HG03439 (cell line): ENCODE data around the gene INTS1.

ENCODE experiments used
- ATAC-seq: cut with Tn5 transposase; IDR thresholded peaks from one replicate; pipeline ENCODE4 v1.9.1; 2021; ENCODE audit warnings: mild to moderate bottlenecking, moderate library complexity; ENCODE audit not compliant: unreplicated experiment

INTS1 gene, protein sequence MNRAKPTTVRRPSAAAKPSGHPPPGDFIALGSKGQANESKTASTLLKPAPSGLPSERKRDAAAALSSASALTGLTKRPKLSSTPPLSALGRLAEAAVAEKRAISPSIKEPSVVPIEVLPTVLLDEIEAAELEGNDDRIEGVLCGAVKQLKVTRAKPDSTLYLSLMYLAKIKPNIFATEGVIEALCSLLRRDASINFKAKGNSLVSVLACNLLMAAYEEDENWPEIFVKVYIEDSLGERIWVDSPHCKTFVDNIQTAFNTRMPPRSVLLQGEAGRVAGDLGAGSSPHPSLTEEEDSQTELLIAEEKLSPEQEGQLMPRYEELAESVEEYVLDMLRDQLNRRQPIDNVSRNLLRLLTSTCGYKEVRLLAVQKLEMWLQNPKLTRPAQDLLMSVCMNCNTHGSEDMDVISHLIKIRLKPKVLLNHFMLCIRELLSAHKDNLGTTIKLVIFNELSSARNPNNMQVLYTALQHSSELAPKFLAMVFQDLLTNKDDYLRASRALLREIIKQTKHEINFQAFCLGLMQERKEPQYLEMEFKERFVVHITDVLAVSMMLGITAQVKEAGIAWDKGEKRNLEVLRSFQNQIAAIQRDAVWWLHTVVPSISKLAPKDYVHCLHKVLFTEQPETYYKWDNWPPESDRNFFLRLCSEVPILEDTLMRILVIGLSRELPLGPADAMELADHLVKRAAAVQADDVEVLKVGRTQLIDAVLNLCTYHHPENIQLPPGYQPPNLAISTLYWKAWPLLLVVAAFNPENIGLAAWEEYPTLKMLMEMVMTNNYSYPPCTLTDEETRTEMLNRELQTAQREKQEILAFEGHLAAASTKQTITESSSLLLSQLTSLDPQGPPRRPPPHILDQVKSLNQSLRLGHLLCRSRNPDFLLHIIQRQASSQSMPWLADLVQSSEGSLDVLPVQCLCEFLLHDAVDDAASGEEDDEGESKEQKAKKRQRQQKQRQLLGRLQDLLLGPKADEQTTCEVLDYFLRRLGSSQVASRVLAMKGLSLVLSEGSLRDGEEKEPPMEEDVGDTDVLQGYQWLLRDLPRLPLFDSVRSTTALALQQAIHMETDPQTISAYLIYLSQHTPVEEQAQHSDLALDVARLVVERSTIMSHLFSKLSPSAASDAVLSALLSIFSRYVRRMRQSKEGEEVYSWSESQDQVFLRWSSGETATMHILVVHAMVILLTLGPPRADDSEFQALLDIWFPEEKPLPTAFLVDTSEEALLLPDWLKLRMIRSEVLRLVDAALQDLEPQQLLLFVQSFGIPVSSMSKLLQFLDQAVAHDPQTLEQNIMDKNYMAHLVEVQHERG (N-terminal part only)

DNA sequence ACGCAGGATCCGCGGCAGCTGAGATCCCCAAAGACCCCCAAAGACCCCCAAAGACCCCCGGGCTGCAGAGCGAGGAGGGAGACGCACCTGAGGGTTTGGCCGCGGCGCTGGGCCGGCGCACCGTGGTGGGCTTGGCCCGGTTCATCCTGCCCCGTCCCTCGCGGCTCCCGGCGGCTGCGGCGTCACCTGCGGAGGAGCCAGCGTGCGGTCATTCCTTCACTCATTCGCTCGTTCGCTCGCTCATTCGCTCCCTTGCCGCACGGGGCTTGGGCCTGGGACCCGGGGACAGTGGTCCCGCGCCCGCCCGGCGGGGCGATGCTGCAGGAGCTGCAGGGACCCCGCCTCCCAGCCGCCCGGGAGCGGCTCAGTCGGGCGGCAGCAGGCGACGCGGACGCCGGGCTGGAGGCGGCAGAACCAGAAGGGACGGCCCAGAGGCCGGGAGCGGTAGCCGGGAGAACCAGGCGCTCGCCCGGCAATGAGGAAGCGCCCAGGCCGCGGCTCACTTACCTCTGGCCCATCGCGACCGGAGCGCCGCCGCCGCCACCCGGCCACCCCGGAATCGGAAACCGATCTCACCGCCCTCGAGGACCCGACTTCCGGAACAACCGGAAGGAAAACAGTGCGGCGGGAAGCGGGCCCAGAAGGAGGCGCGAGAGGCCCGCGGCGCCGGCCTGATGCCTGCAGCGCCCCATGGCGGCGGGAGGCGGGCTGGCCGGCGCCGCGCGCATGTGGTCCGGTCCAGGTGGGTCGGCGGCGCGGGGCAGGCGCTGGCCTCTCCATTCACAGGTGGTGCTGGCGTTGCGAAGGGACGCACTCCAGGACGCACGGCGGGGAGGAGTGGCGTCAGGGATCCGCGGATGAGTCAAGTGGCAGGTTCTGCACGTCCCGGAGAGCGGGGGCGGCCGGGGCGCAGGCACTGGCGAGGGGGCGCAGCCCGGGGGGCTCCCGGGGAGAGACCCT lies at the start of gene INTS1:
TSS of gene INTS1 (minus strand) at position 574 of the 960 bp plus-strand sequence. CDS start at position 145, 429 bp downstream.
- ATAC-seq, result peak; percentile 83

DNA sequence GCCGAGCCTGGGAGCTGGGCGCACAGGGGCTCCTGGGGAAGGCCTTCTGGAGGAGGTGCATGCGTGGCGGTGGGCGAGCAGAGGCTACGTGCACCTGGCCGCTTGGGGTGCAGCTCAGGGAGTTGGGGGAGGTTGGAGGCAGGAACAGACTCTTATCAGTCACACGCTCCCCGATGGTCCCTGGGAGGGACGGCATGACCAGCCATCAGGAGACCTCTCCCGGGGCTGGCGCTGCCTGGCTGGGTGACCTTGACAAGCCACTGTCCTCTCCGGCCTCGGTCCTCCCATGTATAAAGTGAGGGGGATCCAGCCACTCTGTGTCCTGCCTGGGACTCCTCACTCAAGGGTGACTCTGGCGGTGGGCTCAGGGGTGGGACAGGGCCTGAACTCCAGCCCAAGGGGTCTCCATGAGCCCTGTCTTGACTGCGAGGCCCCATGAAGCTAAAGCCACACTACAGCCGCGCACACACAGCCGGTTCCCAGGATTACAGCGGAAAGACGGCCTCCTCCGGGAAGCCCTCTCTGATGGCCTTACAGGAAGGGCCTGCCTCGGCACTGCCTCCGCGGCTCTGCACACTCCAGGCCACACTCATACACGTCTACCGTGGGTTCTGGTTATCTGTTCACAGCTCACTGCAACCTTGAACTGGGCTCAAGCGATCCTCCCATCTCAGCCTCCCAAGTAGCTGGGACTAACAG lies 49.5 kb upstream of the INTS1 start:
- no peak for ATAC-seq

DNA sequence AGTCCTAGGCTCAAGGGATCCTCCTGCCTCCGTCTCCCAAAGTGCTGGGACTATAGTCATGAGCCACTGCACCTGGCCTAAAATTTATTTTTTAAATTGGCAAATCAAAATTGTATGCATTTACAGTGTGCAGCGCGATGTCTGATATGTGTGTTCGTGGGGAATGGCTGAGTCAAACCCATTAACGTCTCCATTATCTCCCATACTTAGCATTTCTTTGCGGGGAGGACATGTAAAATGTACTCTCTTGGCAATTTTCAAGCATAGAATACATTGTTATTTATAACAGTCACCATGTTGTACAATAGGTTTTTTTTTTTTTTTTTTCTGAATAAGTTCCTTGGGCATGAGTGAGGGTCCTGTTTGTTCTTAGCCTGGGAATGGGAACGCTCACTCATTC lies 48.0 kb upstream of the INTS1 start:
- no peak for ATAC-seq

DNA sequence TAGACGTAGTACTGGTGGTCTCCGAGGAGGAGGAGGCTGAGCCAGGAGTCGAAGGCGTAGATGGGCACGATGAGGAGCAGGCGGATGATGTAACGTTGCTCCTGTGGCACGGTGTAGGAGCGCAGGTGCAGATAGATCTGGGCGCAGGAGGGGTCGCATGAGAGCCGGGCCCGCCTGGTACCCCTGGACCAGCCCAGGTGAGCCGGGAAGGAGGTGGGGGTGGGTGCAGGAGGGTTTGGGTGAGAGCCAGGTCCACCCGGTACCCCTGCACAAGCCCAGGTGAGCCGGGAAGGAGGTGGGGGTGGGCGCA lies 46.6 kb upstream of the INTS1 start:
- no peak for ATAC-seq

DNA sequence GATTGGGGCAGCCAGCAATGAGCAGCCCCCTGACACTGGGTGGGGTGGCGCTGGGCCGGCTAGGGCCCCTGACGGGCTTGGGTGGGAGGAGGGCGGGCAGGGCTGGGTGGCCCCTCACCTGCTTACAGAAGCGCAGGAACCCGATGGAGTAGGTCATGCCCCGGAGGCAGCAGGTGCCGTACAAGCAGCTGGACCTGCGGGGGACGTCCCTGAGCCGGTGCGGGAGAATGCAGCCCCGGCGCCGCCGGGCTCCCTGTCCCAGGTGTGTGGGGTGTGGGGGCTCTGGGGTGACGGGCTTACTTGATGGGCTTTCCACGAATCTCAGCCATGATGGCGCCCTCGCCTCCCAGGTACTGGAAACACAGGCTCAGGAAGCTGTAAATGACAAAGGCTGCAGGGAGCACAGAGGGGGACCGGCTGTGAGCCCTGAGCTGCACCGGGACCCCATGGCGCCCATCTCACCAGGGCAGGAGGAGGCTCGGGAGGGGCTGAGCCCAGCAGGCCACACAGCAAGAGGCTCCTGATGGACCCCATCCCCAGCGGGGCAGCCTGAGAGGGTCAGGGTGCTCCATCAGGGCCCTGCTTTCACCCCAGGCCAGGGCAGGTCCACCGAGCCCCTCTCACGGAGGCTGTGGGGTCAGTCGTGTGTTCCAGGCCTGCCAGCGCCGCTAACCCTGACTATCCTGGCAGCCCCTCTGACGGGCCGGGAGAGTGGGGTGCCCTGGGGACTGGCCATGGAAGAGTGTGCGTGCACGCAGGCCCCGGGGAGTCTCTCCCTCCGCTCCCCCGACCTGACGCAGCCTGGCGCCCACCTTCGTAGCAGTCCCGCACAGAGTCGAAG lies 46.0 kb upstream of the INTS1 start:
- ATAC-seq, result no peak

DNA sequence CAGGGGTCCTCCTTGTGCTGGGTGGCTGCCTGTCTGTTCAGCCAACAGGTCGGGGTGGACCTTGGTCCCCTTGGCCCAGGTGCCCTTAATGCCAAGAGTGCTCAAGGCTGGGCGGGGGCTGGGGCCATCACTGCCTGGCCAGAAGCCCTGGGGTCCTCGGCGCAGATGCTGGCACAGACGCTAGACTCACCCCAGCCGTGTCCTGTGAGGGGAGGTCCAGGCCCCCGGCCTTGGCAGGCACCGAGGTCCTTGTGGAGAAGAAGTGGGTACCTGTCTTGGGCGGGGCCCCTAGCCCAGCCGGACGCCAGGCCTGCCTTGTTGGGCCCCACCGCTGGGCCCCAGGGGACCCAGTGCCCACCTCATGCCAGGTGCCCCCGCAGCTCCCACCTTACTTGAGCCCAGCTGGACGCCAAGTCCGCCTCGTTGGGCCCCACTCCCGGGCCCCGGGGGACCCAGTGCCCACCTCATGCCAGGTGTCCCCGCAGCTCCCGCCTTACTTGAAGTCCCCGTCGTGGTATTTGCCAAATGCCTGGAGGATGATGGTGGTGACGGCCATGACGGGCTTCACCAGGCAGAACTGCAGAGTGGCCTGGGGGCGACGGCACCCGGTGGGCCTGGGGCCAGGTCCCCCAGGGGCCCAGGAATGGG lies 45.3 kb upstream of the INTS1 start:
- no peak for ATAC-seq

DNA sequence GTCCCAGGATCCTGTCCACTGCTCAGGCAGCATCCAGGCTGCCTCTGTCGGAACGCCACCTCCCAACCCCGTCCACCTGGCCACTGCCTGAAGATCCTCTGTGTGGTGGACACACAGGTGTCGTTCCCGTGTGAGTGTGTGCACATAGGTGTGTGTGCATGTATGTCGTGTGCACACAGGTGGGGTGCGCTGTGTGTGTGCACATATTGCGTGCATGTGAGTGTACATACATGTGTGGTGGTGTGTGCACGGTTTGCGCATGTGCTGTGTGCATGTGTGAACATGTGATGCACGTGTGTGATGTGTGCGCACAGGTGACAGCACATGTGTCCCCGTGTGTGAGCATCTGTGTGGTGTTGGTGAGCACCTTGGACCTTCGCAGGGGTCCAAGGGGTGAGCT lies 44.8 kb upstream of the INTS1 start:
- ATAC-seq, result no peak

DNA sequence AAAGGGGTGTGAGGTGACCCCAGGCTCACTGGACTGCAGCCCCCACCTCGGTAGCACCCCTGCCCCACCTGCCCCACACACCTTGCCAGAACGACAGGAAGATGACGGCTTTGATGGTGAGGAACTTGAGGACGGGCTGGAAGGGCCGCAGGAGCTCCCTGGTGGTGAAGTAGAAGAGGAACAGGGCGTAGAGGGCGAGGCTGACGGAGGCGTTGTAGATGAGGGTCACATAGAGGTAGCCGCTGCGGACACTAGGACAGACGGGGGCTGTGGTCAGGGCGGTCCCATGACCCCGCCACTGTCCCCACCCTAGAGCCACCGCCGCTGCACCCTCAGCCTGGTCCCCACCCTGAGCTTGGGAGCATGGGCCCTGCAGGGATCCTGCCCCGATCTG lies 44.2 kb upstream of the INTS1 start:
- ATAC-seq, result no peak

DNA sequence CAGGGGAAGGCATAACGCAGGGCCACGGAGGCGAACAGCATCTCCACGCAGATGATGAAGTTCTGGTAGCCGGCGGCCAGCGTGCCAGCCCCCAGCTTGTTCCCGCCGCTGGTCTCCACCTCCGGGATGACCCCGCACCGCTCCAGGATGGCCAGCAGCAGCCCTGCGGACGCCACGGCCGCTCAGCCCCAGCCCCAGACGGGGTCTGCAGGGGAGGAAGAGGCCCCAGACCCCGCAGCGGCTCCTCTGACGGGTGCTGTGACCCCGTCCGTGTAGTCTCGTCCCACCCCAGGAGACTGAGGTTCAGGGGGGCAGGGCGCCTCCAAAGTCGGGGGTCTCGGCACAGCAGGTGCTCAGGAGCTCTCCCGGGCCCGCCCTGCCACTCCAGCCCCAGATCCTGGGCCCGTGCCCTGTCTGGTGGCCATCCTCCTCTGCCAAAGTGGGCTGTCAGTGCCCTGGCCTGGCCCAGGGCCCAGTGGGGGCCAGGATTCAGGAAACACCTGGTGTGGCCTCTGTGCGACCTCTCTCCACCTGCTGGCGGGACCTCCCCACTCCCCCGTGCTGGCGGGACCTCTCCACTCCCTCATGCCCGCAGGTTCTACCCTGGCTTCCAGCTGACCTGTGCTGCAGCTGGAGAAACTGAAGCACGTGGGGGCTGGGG lies 43.7 kb upstream of the INTS1 start:
- no peak for ATAC-seq

DNA sequence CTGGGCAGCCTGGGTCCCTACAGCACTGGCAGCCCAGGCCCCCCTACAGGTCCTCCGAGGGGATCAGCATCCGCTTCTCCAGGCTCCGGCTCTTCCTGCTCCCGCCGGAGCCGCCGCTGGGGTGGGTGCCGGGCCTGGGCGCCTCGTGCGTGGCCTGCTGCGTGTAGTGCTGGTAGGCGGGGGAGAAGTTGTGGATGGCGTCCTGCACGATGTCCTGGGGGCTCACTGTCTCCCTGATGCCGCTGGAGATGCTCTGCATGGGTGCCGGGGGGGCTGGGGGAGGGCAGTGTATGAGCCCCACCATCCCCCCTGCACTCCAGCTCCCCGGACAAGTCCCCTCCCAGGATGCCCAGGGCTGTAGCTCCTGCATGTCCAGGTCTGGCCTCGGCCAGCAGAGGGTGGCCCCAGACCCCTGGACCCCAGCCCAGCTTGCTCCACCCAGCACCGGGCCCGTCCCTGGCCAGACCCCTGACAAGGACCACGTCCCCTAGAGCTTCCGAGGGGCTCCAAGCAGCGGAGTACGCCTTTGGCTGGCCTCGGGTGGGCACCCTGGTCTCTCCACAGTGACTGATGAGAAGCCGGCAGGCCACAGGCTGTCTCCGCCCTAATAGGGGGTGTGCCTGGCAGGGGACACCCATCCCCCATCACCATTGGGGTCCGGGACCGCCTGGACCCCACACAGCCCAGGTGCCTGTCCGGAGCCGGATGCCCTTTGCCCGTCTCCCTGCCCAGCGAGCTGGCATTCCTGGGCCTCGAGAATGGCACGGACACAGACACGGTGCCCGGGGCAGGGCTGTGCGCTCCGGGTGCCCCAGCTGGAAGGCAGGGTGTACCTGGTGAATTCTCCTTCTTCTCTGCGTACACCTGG lies 43.0 kb upstream of the INTS1 start:
- no peak for ATAC-seq

DNA sequence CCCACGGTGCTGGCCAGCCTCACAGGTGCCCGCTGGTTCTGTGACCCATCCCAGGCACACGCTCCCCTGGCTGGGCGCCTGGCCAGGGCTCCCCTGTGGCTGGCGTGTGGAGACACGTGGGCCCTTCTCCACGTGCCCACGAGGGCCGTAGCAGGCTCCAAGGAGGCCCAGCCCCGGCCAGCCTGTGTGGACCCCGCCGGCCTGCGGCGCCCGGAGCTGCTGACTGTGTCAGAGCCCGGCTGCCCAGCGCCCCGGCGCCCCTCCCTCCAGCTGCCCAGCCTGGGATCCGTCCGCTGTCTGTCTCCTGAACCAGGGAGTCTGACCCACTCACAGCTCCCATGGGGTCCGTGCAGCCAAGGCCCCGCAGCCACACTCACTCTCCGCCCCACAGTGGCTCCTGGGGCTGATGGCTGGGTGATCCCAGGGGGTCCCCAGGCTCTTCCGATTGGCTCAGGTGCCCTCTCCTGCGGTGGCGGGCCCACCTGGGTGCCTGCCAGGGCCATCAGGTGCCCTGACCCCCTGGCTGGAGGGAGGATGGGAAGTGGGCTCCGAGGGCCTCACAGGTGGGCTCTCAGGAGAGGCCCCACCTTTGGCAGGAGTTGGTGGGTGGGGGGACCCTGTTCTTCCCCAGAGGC lies 42.2 kb upstream of the INTS1 start:
- ATAC-seq, result no peak

DNA sequence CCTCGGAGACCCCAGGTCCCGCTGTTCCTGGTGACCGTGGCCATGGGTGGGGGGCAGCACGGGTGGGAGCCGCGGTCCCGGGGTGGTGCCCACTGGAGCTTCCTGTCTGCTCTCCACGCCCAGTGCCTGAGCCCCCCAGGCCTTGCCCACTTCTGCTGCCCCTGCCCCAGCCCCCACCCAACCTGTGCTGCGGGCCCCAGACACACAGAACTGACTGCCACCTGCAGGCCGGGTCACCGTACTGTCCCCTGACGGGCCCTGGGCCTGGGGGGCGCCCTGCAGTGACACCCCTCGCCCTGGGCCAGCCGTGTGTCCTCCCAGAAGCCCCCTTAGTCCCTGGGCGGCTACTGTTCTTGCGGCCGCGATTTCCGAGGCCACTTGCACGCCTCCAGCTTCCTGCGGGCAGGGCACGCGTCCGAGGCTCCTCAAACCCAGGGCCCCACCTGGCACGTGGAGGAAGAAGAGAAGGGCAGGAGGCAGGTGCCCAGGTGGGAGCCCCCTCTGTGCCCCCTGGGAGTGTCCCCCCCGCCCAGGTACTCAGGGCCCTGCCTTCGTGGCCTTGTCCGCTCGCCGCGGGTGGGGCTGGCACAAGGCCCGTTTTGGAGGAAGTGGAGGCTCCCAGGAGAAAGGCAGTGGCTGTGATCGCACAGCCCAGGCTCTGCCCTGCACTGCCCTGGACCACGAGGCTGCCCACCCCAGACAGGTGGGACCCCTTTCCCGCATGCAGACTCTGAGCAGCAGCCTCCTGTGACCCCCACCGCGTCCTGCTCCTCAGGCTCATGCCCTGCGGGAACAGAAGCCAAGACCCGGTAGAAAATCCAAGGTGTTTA lies 41.4 kb upstream of the INTS1 start:
- ATAC-seq, result no peak

DNA sequence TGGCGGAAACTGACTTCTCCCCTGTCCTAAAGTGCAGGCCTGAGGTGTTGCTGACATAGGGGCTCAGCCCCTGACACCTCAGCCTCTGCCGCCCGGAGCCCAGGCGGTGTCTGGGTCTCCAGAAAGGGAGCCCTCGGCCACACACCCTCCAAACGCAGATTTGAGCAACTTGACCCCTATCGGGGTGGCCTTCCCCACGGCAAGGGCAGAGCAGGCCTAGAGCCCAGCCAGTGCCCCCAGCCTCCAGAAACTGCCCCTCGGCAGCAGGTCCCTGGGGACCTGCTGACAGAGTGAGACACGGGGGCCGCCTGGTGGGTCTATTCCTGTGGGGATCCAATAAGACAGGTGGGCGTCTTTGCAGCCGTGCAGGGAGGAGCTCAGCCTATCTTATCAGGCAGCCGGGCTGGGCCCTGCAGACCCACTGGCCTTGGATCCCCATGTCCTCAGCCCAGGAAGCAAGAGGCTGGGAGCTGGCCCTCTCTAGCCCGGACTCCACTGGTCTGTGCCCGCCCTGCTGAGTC lies 40.8 kb upstream of the INTS1 start:
- ATAC-seq, result no peak

DNA sequence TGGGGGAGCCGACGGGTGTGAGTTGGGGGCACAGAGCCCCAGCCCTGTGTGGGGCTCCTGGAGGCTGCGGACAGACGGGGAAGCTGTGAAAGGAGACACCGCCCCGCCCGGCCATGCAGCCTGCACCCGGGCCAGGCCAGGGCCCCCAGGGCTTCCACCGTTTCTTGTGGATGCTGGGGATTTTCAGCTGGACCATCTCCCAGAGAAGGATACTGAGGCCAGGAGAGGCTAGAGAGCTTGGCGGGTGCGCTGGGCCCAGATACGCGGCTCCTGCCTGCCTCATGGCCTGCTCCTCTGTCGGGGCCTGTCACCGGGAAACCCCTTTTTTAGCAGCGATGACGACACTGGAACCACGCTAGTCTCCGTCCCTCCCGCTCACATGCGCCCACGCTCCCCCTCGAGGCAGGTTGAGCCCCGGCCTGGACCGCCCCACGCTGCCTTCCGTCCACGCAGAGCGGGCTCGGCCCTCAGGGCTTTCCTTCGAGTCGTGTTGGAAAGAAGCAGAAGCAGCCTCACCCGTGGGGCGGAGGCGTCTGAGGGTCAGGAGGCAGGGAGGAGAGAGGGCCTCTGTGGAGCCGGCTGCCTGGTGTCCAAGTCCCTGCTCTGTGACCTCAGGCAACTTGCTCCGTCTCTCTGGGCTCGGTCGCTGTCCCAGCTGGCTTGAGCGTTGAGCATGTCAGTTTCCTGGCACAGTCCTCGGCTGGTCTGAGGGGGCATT lies 40.1 kb upstream of the INTS1 start:
- no peak for ATAC-seq

DNA sequence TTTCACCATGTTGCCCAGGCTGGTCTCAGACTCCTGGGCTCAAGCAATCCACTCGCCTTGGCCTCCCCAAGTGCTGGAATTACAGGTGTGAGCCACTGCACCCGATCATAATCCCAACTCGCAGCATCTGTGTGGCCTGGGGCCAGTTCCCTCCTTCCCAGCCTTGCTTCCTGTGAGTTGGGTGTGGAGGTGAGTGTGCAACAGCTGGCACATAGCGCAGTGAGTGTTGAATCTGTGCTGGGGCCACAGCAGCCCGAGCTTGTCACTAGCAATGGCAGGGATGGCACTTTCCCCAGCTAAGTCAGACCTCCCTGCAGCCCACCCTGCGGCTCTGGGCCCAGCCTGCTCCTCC lies 39.6 kb upstream of the INTS1 start:
- no peak for ATAC-seq
